ENCODE measurements around the gene COMP.

Gene COMP

GRCh38 chr19:18800636-18801035, 9.5 kb upstream of the COMP start:
- Histone ChIP-seq H3K4me3 (ENCODE audit: low read length) (no peak overlapping the region), H3K4me1 (ENCODE audit: control insufficient read depth, low read length) (no peaks in the 10 kb centered on the region), H3K79me2 (ENCODE audit: control insufficient read depth, low read length) (no peaks in the 10 kb centered on the region), H3F3A (ENCODE audit: control insufficient read depth, insufficient read depth) (no peaks in the 10 kb centered on the region), H3K27ac (ENCODE audit: low read depth, low read length) (no peak overlapping the region), H3K36me3 (ENCODE audit: control insufficient read depth, low read length) (no peaks in the 10 kb centered on the region), H4K20me1 (ENCODE audit: control insufficient read depth, insufficient read depth, low read depth, low read length) (no peaks in the 10 kb centered on the region), H3K4me2 (ENCODE audit: low read length) (no peak overlapping the region), H3K27me3 (ENCODE audit: control insufficient read depth, low read length) (peaks cover 26% of the 10 kb centered on the region), H3K9me3 (ENCODE audit: control insufficient read depth, insufficient read depth, low read length) (no peaks in the 10 kb centered on the region), H3K9me2 (replicated peaks; ENCODE audit: control insufficient read depth, low read length) (no peaks in the 10 kb centered on the region)
- no peak for TF ChIP-seq CTCF (IDR thresholded peaks at IDR 0.05; ENCODE audit: low read depth, low read length, poor library complexity, severe bottlenecking)
- TF ChIP-seq EZH2phosphoT487 (IDR thresholded peaks at IDR 0.05; ENCODE audit: borderline replicate concordance, low read length) = no peak

GRCh38 chr19:18800079-18800478, 9.0 kb upstream of the COMP start:
- Histone ChIP-seq H3K27ac (ENCODE audit: low read depth, low read length) (no peak overlapping the region), H3K27me3 (ENCODE audit: control insufficient read depth, low read length) (peaks cover 30% of the 10 kb centered on the region), H4K20me1 (ENCODE audit: control insufficient read depth, insufficient read depth, low read depth, low read length) (no peaks in the 10 kb centered on the region), H3K4me1 (ENCODE audit: control insufficient read depth, low read length) (no peaks in the 10 kb centered on the region), H3F3A (ENCODE audit: control insufficient read depth, insufficient read depth) (no peaks in the 10 kb centered on the region), H3K4me3 (ENCODE audit: low read length) (no peak overlapping the region), H3K4me2 (ENCODE audit: low read length) (no peak overlapping the region), H3K79me2 (ENCODE audit: control insufficient read depth, low read length) (no peaks in the 10 kb centered on the region), H3K9me2 (replicated peaks; ENCODE audit: control insufficient read depth, low read length) (no peaks in the 10 kb centered on the region), H3K9me3 (ENCODE audit: control insufficient read depth, insufficient read depth, low read length) (no peaks in the 10 kb centered on the region), H3K36me3 (ENCODE audit: control insufficient read depth, low read length) (no peaks in the 10 kb centered on the region)
- TF ChIP-seq CTCF (IDR thresholded peaks at IDR 0.05; ENCODE audit: low read depth, low read length, poor library complexity, severe bottlenecking) (no peak), EZH2phosphoT487 (IDR thresholded peaks at IDR 0.05; ENCODE audit: borderline replicate concordance, low read length) (no peak)

GRCh38 chr19:18799389-18799970, 8.4 kb upstream of the COMP start:
- H3K36me3 ChIP-seq (ENCODE audit: control insufficient read depth, low read length) = no peaks in the 10 kb centered on the region
- no peaks in the 10 kb centered on the region for H3K9me3 ChIP-seq (ENCODE audit: control insufficient read depth, insufficient read depth, low read length)
- H3K4me2 ChIP-seq (ENCODE audit: low read length) = no peak overlapping the region
- no peak overlapping the region for H3K27ac ChIP-seq (ENCODE audit: low read depth, low read length)
- no peaks in the 10 kb centered on the region for H3F3A ChIP-seq (ENCODE audit: control insufficient read depth, insufficient read depth)
- TF ChIP-seq EZH2phosphoT487 (IDR thresholded peaks at IDR 0.05; ENCODE audit: borderline replicate concordance, low read length) (no peak), CTCF (IDR thresholded peaks at IDR 0.05; ENCODE audit: low read depth, low read length, poor library complexity, severe bottlenecking) (no peak)
- no peaks in the 10 kb centered on the region for H3K4me1 ChIP-seq (ENCODE audit: control insufficient read depth, low read length)
- peaks cover 34% of the 10 kb centered on the region for H3K27me3 ChIP-seq (ENCODE audit: control insufficient read depth, low read length)
- no peak overlapping the region for H3K4me3 ChIP-seq (ENCODE audit: low read length)
- no peaks in the 10 kb centered on the region for H3K79me2 ChIP-seq (ENCODE audit: control insufficient read depth, low read length)
- no peaks in the 10 kb centered on the region for H3K9me2 ChIP-seq (replicated peaks; ENCODE audit: control insufficient read depth, low read length)
- no peaks in the 10 kb centered on the region for H4K20me1 ChIP-seq (ENCODE audit: control insufficient read depth, insufficient read depth, low read depth, low read length)
